Measurements from ENCODE around the gene ADH1C. TPM values are rescaled to one million over a fixed set of nuclear protein-coding genes. Genes with fewer than 3 reads are reported as not detected.

The ADH1C gene
- total RNA-seq, 8 experiments from 2014 or later, result 0.47 to 1.00 (median 0.55) TPM; not detected in 3

DNA sequence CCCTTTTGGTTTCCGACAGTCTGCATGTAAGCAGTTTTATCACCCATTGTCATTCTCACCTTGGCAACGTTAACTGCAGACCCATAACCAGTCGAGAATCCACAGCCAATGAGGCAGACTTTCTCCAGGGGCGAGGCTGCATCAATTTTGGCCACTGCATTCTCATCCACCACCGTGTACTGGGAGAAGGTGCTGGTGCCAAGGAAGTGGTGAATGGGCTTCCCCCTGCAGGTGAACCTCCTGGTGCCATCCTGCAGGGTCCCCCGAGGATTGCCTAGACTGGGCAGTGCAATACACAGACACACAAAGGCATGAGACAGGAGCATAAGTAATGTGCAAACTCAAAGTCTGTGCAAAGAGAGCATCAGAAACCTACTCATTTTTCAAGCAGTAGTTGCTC is 36.7 kb downstream of the ADH1C start:
- in situ Hi-C loops (cut with MboI; ENCODE audit: low pct_unique_long_range_greater_than_20kb in 2 of 9, low sequenced_read_pairs in 9 of 9, unreplicated experiment in 9 of 9), result no loop called here
- WGBS, 10 experiments, result 0 to 93% (median 76%) methylated on average over 1 to 6 of the region's 6 CpGs
- no peak overlapping the region for H3K27ac ChIP-seq
- H3K4me1 ChIP-seq (replicated peaks in 1 of 2), result peaks cover 0 to 2% of the 10 kb centered on the region in 2 donors
- no peak for ATAC-seq (replicated peaks in 6 of 8)
- H3K4me3 ChIP-seq, result no peak overlapping the region

DNA sequence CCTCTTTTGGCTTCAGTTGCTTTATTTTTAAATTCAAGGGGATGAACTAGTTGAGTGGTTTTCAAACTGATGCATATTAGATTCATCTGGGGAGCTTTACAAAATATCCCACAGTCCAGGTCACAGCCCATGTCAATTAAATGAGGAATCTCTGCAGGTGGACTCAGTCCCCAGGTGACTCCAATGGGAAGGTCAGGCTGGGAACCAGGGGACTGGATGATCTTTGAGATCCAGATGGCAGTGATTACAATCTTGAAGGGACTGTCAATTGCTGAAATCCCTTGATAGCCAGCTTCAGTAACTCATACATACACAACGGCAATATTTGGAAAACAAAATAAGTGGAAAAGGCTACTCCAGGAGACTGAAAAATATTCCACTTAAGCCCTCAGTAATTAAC is 38.3 kb downstream of the ADH1C start:
- Histone ChIP-seq H3K4me1 (replicated peaks in 1 of 2) (no peaks in the 10 kb centered on the region), H3K27ac (no peak overlapping the region), H3K4me3 (no peak overlapping the region)
- no peak for ATAC-seq (replicated peaks in 6 of 8)
- in situ Hi-C loops (cut with MboI; ENCODE audit: low pct_unique_long_range_greater_than_20kb in 2 of 9, low sequenced_read_pairs in 9 of 9, unreplicated experiment in 9 of 9), result no loop called here
- 0 to 100% (median 100%) methylated on average over 1 of the region's 1 CpG; no CpG with 5 or more reads in 7 of the 10 experiments for WGBS, 10 experiments

DNA sequence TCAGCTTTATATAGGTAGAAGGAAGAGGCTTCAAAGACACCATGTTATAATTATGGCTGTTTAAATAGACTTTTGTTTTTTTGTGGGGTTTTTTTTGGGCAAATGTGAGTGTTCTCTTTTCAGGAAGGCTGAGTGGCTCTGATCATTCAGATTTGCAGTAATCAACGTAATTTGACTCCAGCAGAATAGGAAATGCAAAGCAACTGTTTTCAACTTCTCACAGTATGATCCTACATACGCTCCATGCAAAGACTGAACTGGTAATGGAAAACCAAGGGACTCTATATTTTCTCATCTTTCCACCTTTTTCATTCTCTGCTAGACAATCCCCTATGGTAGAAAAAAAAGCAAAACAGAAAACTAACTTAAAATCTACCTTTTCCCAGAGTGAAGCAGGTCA is 42.2 kb downstream of the ADH1C start:
- H3K27ac ChIP-seq, result no peak overlapping the region
- H3K4me3 ChIP-seq, result no peak overlapping the region
- no peaks in the 10 kb centered on the region for H3K4me1 ChIP-seq (replicated peaks in 1 of 2)
- WGBS, 10 experiments, result 0 to 90% (median 63%) methylated on average over 1 to 2 of the region's 2 CpGs
- in situ Hi-C loops (cut with MboI; ENCODE audit: low pct_unique_long_range_greater_than_20kb in 2 of 9, low sequenced_read_pairs in 9 of 9, unreplicated experiment in 9 of 9), result no loop called here
- peak in 1 of 8 experiments; percentile 61 for ATAC-seq (replicated peaks in 6 of 8)

GRCh38 chr4:99305638-99306400 is 46.7 kb downstream of the ADH1C start:
- in situ Hi-C loops (cut with MboI; ENCODE audit: low pct_unique_long_range_greater_than_20kb in 2 of 9, low sequenced_read_pairs in 9 of 9, unreplicated experiment in 9 of 9), result no loop called here
- no peak overlapping the region for H3K27ac ChIP-seq
- ATAC-seq (replicated peaks in 6 of 8), result no peak
- WGBS, 10 experiments, result 40 to 100% (median 88%) methylated on average over 1 to 4 of the region's 11 CpGs; no CpG with 5 or more reads in 2 of the 10 experiments
- H3K4me3 ChIP-seq, result no peak overlapping the region
- H3K4me1 ChIP-seq (replicated peaks in 1 of 2), result no peaks in the 10 kb centered on the region

DNA sequence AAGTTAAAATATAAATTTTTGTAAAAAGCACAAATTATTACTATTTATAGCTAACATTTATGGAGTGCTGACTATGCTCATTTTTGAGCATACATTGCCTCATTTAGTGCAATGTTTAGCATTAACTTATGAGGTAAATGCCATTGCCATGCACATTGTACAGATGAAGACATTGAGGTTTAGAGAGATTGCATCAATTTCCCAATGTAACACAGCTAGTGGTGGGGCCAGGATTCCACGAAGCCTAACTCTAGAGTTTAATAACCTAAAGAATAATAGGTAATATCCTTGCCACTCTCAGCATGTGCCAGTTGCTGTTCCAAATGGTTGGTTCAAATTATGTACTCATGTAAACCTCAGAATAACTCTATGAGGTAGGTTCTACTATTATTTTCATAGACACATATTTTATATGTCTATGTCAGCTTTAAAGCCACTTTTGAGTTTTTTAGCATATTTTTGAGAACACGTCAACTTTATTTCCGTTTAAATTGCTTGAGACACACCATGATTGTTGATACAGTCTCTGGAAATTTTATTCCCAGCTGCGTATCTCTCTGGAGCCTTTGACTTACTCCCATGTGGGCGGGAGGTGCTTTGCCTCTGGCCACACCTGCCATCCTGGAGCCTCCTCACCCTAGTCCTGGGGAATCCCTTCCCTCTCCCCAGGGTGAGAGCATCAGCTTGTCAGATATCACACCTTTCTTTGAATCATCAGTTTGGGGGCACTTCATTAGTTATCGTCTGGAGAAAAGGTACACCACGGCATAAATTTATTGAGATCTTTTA is 51.0 kb downstream of the ADH1C start:
- ATAC-seq (replicated peaks in 6 of 8), result no peak
- in situ Hi-C loops (cut with MboI; ENCODE audit: low pct_unique_long_range_greater_than_20kb in 2 of 9, low sequenced_read_pairs in 9 of 9, unreplicated experiment in 9 of 9), result no loop called here
- 32 to 92% (median 63%) methylated on average over 2 to 7 of the region's 7 CpGs for WGBS, 10 experiments
- H3K27ac ChIP-seq, result no peak overlapping the region
- no peaks in the 10 kb centered on the region for H3K4me1 ChIP-seq (replicated peaks in 1 of 2)
- no peak overlapping the region for H3K4me3 ChIP-seq

- Histone ChIP-seq H3K27ac (no peak overlapping the region), H3K4me3 (no peak overlapping the region), H3K4me1 (replicated peaks in 1 of 2) (no peaks in the 10 kb centered on the region)
- in situ Hi-C loops (cut with MboI; ENCODE audit: low pct_unique_long_range_greater_than_20kb in 2 of 9, low sequenced_read_pairs in 9 of 9, unreplicated experiment in 9 of 9), result no loop called here
- ATAC-seq (replicated peaks in 6 of 8), result peak in 3 of 8 experiments; percentile 51 to 73 (median 56)
- WGBS, 10 experiments, result 0 to 90% (median 60%) methylated on average over 1 to 4 of the region's 4 CpGs; no CpG with 5 or more reads in 1 of the 10 experiments
Observed at GRCh38 chr4:99300934-99301333, 51.6 kb downstream of the ADH1C start.

DNA sequence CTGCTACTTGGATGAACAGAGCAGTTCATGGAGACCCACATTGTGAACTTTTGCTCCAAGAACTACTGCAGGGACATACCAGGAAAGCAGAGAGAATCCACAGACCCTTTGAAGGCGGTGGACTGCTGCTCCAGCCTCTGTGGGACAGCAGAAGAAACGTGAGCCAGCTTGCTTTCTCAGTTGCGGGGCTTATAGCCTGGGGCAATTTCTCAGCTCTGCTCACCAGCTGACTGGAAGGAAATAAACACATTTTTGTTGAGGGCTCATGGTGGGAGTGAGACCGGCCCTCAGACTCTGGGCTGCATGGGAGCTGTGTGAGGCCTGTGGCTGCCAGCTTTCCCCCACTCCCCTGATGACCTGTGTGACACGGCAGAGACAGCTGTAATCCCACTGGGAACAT is 59.2 kb downstream of the ADH1C start:
- 21 to 100% (median 91%) methylated on average over 1 to 4 of the region's 5 CpGs; no CpG with 5 or more reads in 6 of the 10 experiments for WGBS, 10 experiments
- ATAC-seq (replicated peaks in 6 of 8), result no peak
- Histone ChIP-seq H3K4me1 (replicated peaks in 1 of 2) (no peaks in the 10 kb centered on the region), H3K4me3 (no peak overlapping the region), H3K27ac (no peak overlapping the region)
- in situ Hi-C loops (cut with MboI; ENCODE audit: low pct_unique_long_range_greater_than_20kb in 2 of 9, low sequenced_read_pairs in 9 of 9, unreplicated experiment in 9 of 9), result no loop called here

- no peak for ATAC-seq (replicated peaks in 6 of 8)
- in situ Hi-C loops (cut with MboI; ENCODE audit: low pct_unique_long_range_greater_than_20kb in 2 of 9, low sequenced_read_pairs in 9 of 9, unreplicated experiment in 9 of 9), result no loop called here
- 0 to 79% (median 46%) methylated on average over 1 to 3 of the region's 3 CpGs; no CpG with 5 or more reads in 2 of the 10 experiments for WGBS, 10 experiments
- H3K27ac ChIP-seq, result no peak within 1 kb of the TSS
- H3K4me1 ChIP-seq (replicated peaks in 1 of 2), result no peaks in the 10 kb centered on the region
- H3K4me3 ChIP-seq, result no peak within 1 kb of the TSS
Observed at GRCh38 chr4:99290848-99291786, 61.4 kb downstream of the ADH1C start, which contains the start of gene ADH1A. Gene ADH1A (minus strand): TSS chr4:99290985. CDS start chr4:99290914, 71 bp downstream.

Other genes starting within 250 kb of the ADH1C start
- gene ADH4, start 208.4 kb downstream of the ADH1C start, total RNA-seq, result under 1 TPM in 4 of 8 experiments, not detected in 4; 0.13 to 0.27 (median 0.17) TPM
- gene ADH6, start 133.5 kb downstream of the ADH1C start, total RNA-seq, result 1 to 10 TPM in 5 of 8 experiments, under 1 TPM in 3; 0.57 to 2.1 (median 1.1) TPM
- under 1 TPM in 2 of 8 experiments, not detected in 6; 0.20 to 1.00 TPM for gene ADH1A, start 61.8 kb downstream of the ADH1C start, total RNA-seq
- under 1 TPM in 7 of 8 experiments, not detected in 1; 0.10 to 1.00 (median 0.28) TPM for gene ADH1B, start 31.3 kb downstream of the ADH1C start, total RNA-seq
- gene ADH7, start 82.6 kb upstream of the ADH1C start, total RNA-seq, result 1 to 10 TPM in 1 of 8 experiments, under 1 TPM in 2, not detected in 5; 0.09 to 3.0 (median 0.29) TPM
- under 1 TPM in 4 of 8 experiments, not detected in 4; 0.05 to 0.27 (median 0.21) TPM for gene C4orf17, start 158.3 kb upstream of the ADH1C start, total RNA-seq
- gene TRMT10A, start 211.3 kb upstream of the ADH1C start, total RNA-seq, result 10 to 100 TPM in 6 of 8 experiments, 1 to 10 TPM in 2; 7.3 to 15.9 (median 11.7) TPM
- 1 to 10 TPM in 5 of 8 experiments, under 1 TPM in 2, not detected in 1; 0.20 to 2.5 (median 1.7) TPM for gene MTTP, start 222.1 kb upstream of the ADH1C start, total RNA-seq

Measured in motor neuron (in vitro differentiated cells).